H1 (cell line): ENCODE data around the gene WNT8B. TPM values are rescaled to one million over a fixed set of nuclear protein-coding genes. Genes with fewer than 3 reads are reported as not detected.

Experiments used
- CTCF ChIA-PET: fragments of 300-600 bp; sonication (Branson Sonifier 250); formaldehyde crosslinking; loops from one replicate; lab custom pipeline; 2021; ENCODE audit not compliant: partially characterized antibody; lab: Charles Lee
- POLR2A ChIA-PET: fragments of 300-600 bp; sonication (Branson Sonifier 250); formaldehyde crosslinking; loops from one replicate; lab custom pipeline; 2021; ENCODE audit warnings: inconsistent platforms; ENCODE audit not compliant: partially characterized antibody; lab: Charles Lee
- DNase-seq, 2 experiments: peaks; one replicate each; pipeline versions ENCODE4 v3.0.0 to v3.0.0-alpha.2; 2010 to 2022; ENCODE audit warnings: low spot score in 2 of 2, low read depth in 1 of 2, mixed read lengths in 1 of 2
- FAIRE-seq: peaks from 2 replicates; lab custom pipeline; 2011; peaks lifted over from hg19 to GRCh38; lab: Jason Lieb, UNC
- H2AFZ ChIP-seq: 2 replicates; pipeline ENCODE4 v1.8.1; 2012; ENCODE audit warnings: low read length, inconsistent platforms
- H2AK5ac ChIP-seq: 2 replicates; pipeline ENCODE4 v1.6.1; 2013; ENCODE audit warnings: low read depth, low read length
- H2BK120ac ChIP-seq: replicated peaks from 2 replicates; pipeline ENCODE3; 2013; ENCODE audit warnings: low read depth, low read length, inconsistent platforms
- H2BK12ac ChIP-seq: 2 replicates; pipeline ENCODE4 v1.6.1; 2013; ENCODE audit warnings: low read depth, low read length
- H2BK15ac ChIP-seq: 2 replicates; pipeline ENCODE4 v1.6.1; 2013; ENCODE audit warnings: low read length
- H2BK20ac ChIP-seq: 2 replicates; pipeline ENCODE4 v1.6.1; 2013; ENCODE audit warnings: low read length
- H2BK5ac ChIP-seq: 2 replicates; pipeline ENCODE4 v1.6.1; 2013; ENCODE audit warnings: low read depth, low read length
- H3K14ac ChIP-seq: 2 replicates; pipeline ENCODE4 v1.6.1; 2013; ENCODE audit warnings: inconsistent platforms; ENCODE audit not compliant: insufficient read length
- H3K18ac ChIP-seq: 2 replicates; pipeline ENCODE4 v1.6.1; 2013; ENCODE audit warnings: low read length; ENCODE audit errors: extremely low read depth
- H3K23ac ChIP-seq: 2 replicates; pipeline ENCODE4 v1.6.1; 2013; ENCODE audit warnings: inconsistent platforms; ENCODE audit not compliant: insufficient read length
- H3K23me2 ChIP-seq: 2 replicates; pipeline ENCODE4 v1.6.1; 2013; ENCODE audit warnings: low read depth, low read length
- H3K27ac ChIP-seq: 2 replicates; pipeline ENCODE4 v1.6.1; 2011; ENCODE audit warnings: low read depth, low read length, inconsistent platforms
- H3K27me3 ChIP-seq, 4 experiments: replicated peaks in 1 of 4; 1 replicate in 1 of 4; 2 replicates in 3 of 4; pipeline versions ENCODE4 v1.6.1 to v1.8.1; 2011 to 2013; ENCODE audit warnings: low read length in 3 of 4, mild to moderate bottlenecking in 3 of 4, inconsistent platforms in 2 of 4, mixed read lengths in 2 of 4, moderate library complexity in 1 of 4; ENCODE audit not compliant: control insufficient read depth in 3 of 4, insufficient read depth in 3 of 4; ENCODE audit errors: extremely low read depth in 1 of 4
- H3K36me3 ChIP-seq, 4 experiments: 2 replicates each; pipeline versions ENCODE4 v1.6.1 to v1.8.1; 2011 to 2013; ENCODE audit warnings: mild to moderate bottlenecking in 4 of 4, low read length in 3 of 4, moderate library complexity in 2 of 4, control low read depth in 1 of 4, inconsistent platforms in 1 of 4; ENCODE audit not compliant: insufficient read depth in 4 of 4, control insufficient read depth in 2 of 4
- H3K4ac ChIP-seq: replicated peaks from 2 replicates; pipeline ENCODE3; 2013; ENCODE audit warnings: low read length, low read depth, mixed read lengths, inconsistent platforms; ENCODE audit not compliant: insufficient read length
- H3K4me1 ChIP-seq, 4 experiments: replicated peaks in 1 of 4; 1 replicate in 1 of 4; 2 replicates in 3 of 4; pipeline versions ENCODE4 v1.6.1 to v1.8.1; 2011 to 2013; ENCODE audit warnings: low read length in 3 of 4, inconsistent platforms in 2 of 4, mixed read lengths in 1 of 4; ENCODE audit not compliant: insufficient read depth in 4 of 4, control insufficient read depth in 3 of 4
- H3K4me2 ChIP-seq, 2 experiments: 2 replicates each; pipeline versions ENCODE4 v1.6.1 to v1.8.1; 2011 to 2013; ENCODE audit warnings: low read depth in 2 of 2, low read length in 2 of 2, control low read depth in 1 of 2, inconsistent platforms in 1 of 2, mild to moderate bottlenecking in 1 of 2; ENCODE audit not compliant: insufficient read depth in 1 of 2
- H3K4me3 ChIP-seq, 4 experiments: fragments of 200-600, 300-600 bp in 1 of 4; sonication (generic), shearing (Covaris generic), sonication (Bioruptor Twin) in 1 of 4; 2 replicates each; pipeline versions ENCODE4 v1.5.1 to v1.8.1; 2011 to 2016; ENCODE audit warnings: low read length in 4 of 4, low read depth in 3 of 4, control low read depth in 2 of 4, inconsistent platforms in 2 of 4, mild to moderate bottlenecking in 2 of 4, mixed read lengths in 1 of 4, moderate library complexity in 1 of 4; ENCODE audit not compliant: insufficient read depth in 2 of 4; ENCODE audit errors: extremely low read depth in 1 of 4
- H3K56ac ChIP-seq: replicated peaks from 2 replicates; pipeline ENCODE3; 2013; ENCODE audit warnings: low read depth, mild to moderate bottlenecking, mixed read lengths, low read length, inconsistent platforms; ENCODE audit not compliant: insufficient read length
- H3K79me1 ChIP-seq: 2 replicates; pipeline ENCODE4 v1.6.1; 2013; ENCODE audit warnings: low read depth, low read length, control low read depth
- H3K79me2 ChIP-seq, 2 experiments: 2 replicates each; pipeline versions ENCODE4 v1.6.1 to v1.8.1; 2012 to 2013; ENCODE audit warnings: low read length in 2 of 2, mild to moderate bottlenecking in 2 of 2, inconsistent platforms in 1 of 2; ENCODE audit not compliant: insufficient read depth in 2 of 2, control insufficient read depth in 1 of 2
- H3K9ac ChIP-seq, 4 experiments: replicated peaks in 1 of 4; 1 replicate in 1 of 4; 2 replicates in 3 of 4; pipeline versions ENCODE4 v1.6.1 to v1.8.1; 2011 to 2013; ENCODE audit warnings: low read depth in 3 of 4, low read length in 3 of 4, control low read depth in 2 of 4, mild to moderate bottlenecking in 2 of 4, moderate library complexity in 2 of 4, inconsistent platforms in 1 of 4; ENCODE audit errors: extremely low read depth in 1 of 4
- H3K9me3 ChIP-seq, 2 experiments: 2 replicates each; pipeline versions ENCODE4 v1.6.1 to v1.8.1; 2012 to 2013; ENCODE audit warnings: mild to moderate bottlenecking in 2 of 2, moderate library complexity in 2 of 2, control low read depth in 1 of 2, inconsistent platforms in 1 of 2, low read depth in 1 of 2, low read length in 1 of 2, mixed read lengths in 1 of 2; ENCODE audit not compliant: insufficient read depth in 2 of 2
- H4K20me1 ChIP-seq, 2 experiments: replicated peaks in 1 of 2; 2 replicates each; pipeline versions ENCODE3 to v1.8.1; 2011 to 2013; ENCODE audit warnings: inconsistent platforms in 2 of 2, low read length in 2 of 2, mild to moderate bottlenecking in 1 of 2; ENCODE audit not compliant: insufficient read depth in 2 of 2, control insufficient read depth in 1 of 2
- H4K5ac ChIP-seq: 2 replicates; pipeline ENCODE4 v1.6.1; 2013; ENCODE audit warnings: low read length, low read depth, mixed read lengths, inconsistent platforms; ENCODE audit not compliant: insufficient read length
- H4K8ac ChIP-seq: 2 replicates; pipeline ENCODE4 v1.8.0; 2013; ENCODE audit warnings: mild to moderate bottlenecking, moderate library complexity, low read length, inconsistent platforms; ENCODE audit not compliant: insufficient read depth; ENCODE audit errors: extremely low read depth
- H4K91ac ChIP-seq: replicated peaks from 2 replicates; pipeline ENCODE3; 2013; ENCODE audit warnings: low read length, mixed read lengths, inconsistent platforms; ENCODE audit not compliant: insufficient read length
- CBX5 ChIP-seq: fragments of 300-800, 300-1000 bp; sonication (generic); IDR thresholded peaks from 2 replicates; pipeline ENCODE4 v1.7.1; 2016; ENCODE audit warnings: antibody characterized with exemption, low read length, low read depth
- E2F6 ChIP-seq: IDR thresholded peaks from 2 replicates; pipeline ENCODE4 v1.6.1; 2012; ENCODE audit warnings: inconsistent platforms
- JUND ChIP-seq: IDR thresholded peaks from 2 replicates; pipeline ENCODE4 v1.6.1; 2011; ENCODE audit warnings: mild to moderate bottlenecking, improper control_type of control experiment, low read length
- MAX ChIP-seq: IDR thresholded peaks from 2 replicates; pipeline ENCODE4 v1.6.1; 2012; ENCODE audit warnings: inconsistent platforms
- NRF1 ChIP-seq: IDR thresholded peaks from 2 replicates; pipeline ENCODE4 v1.6.1; 2011; ENCODE audit warnings: mild to moderate bottlenecking, low read depth, low read length, improper control_type of control experiment
- POU5F1 ChIP-seq: IDR thresholded peaks from 2 replicates; pipeline ENCODE4 v1.6.1; 2011; ENCODE audit warnings: low read depth, mild to moderate bottlenecking, low read length, moderate library complexity
- RFX5 ChIP-seq: IDR thresholded peaks from 2 replicates; pipeline ENCODE4 v1.6.1; 2011; ENCODE audit warnings: low read depth, low read length, improper control_type of control experiment, borderline replicate concordance
- WGBS, 2 experiments: shearing (Covaris generic) in 1 of 2; methylation state at CpG; one replicate each; pipeline versions ENCODE4 v1.1.6 to v1.1.7; 2013 to 2015; ENCODE audit warnings: low lambda C conversion rate in 2 of 2, mixed read lengths in 2 of 2, inconsistent platforms in 1 of 2, low coverage in 1 of 2, missing lambda C conversion rate in 1 of 2; ENCODE audit not compliant: insufficient replicate concordance in 2 of 2, insufficient coverage in 1 of 2, insufficient read length in 1 of 2; ENCODE audit errors: extremely low coverage in 1 of 2, missing lambda C conversion rate in 1 of 2; 5-methylcytosine and 5-hydroxymethylcytosine counted together
- polyA plus RNA-seq, 7 experiments: library from polyadenylated mRNA; depleted of rRNA in 3 of 7; stranded (reverse) in 5 of 7; unstranded in 2 of 7; fragments of >200 nt in 5 of 7; fragments of 200-250 nt in 2 of 7; gene quantifications; 1 replicate in 5 of 7; 2 replicates in 1 of 7; 4 replicates in 1 of 7; pipeline versions ENCODE4 v1.2.1 to v1.2.3, GENCODE V29; 2011 to 2013; ENCODE audit warnings: missing spikeins in 2 of 7, mixed read lengths in 2 of 7
- total RNA-seq: library from RNA; stranded (reverse); fragmentation: NEBNext Ultra II Directional; extraction: Animal tissue kit (Norgen Biotek cat#: 25700); gene quantifications from 2 replicates; pipeline ENCODE4 v1.2.1, GENCODE V29; 2021

The WNT8B gene
- total and polyA plus RNA-seq, 2 of the 8 experiments (the other 6 are each of a cell fraction or from before 2014, with no cell fraction given), result 0.20 to 0.67 TPM

GRCh38 chr10:100468322-100468721 is 5.5 kb downstream of the WNT8B start:
- Histone ChIP-seq H3K27me3 (no peaks in the 10 kb centered on the region; a peak in 4 of 7 replicates), H3K56ac (no peak overlapping the region), H3K4me2 (no peak overlapping the region), H3K9ac (peak overlapping the region in 1 of 4 experiments; percentile 13; a peak in 1 of 7 replicates), H2BK5ac (no peak overlapping the region), H3K4me3 (no peak overlapping the region), H2BK15ac (no peak overlapping the region), H2BK120ac (no peak overlapping the region), H4K8ac (no peak overlapping the region), H3K36me3 (no peaks in the 10 kb centered on the region), H4K91ac (no peak overlapping the region), H4K5ac (no peak overlapping the region), H2AK5ac (no peak overlapping the region), H3K27ac (no peak overlapping the region), H3K79me1 (no peaks in the 10 kb centered on the region), H3K4ac (no peak overlapping the region), H2AFZ (no peak overlapping the region), H3K4me1 (no peaks in the 10 kb centered on the region), H4K20me1 (no peaks in the 10 kb centered on the region), H3K23me2 (peaks cover 2% of the 10 kb centered on the region; the same call in 1 of the 2 replicates), H3K23ac (no peak overlapping the region), H2BK12ac (no peak overlapping the region), H3K18ac (no peak overlapping the region), H3K79me2 (no peaks in the 10 kb centered on the region), H2BK20ac (no peak overlapping the region), H3K14ac (no peak overlapping the region), H3K9me3 (no peaks in the 10 kb centered on the region)
- no peak for DNase-seq
- FAIRE-seq, result no peak
- 66% methylated on average over 5 of the region's 5 CpGs; no CpG with 5 or more reads in 1 of the 2 experiments for WGBS, 2 experiments
- POLR2A ChIA-PET, result interaction anchor here (1.5 kb wide), 1 partner anchor 41 kb away, joined by 3 read pairs; no protein-coding TSS in a partner anchor
- CTCF ChIA-PET, result interaction anchor here (0.9 to 4.9 kb wide), 10 partner anchors 14 to 129 kb away, joined by 3 to 30 read pairs (median 5); no protein-coding TSS in a partner anchor
- TF ChIP-seq NRF1, result no peak
- no peak for TF ChIP-seq CBX5
- TF ChIP-seq E2F6, result no peak
- TF ChIP-seq JUND, result no peak
- TF ChIP-seq MAX, result no peak
- TF ChIP-seq RFX5, result no peak
- no peak for TF ChIP-seq POU5F1
